ENCODE measurements around the gene ZNF783.
"Not testable (repeated sequence)": the region's sequence is repeated elsewhere in the genome, so short reads cannot be mapped to it uniquely, and the experiment has no call there.

The ZNF783 gene

DNA sequence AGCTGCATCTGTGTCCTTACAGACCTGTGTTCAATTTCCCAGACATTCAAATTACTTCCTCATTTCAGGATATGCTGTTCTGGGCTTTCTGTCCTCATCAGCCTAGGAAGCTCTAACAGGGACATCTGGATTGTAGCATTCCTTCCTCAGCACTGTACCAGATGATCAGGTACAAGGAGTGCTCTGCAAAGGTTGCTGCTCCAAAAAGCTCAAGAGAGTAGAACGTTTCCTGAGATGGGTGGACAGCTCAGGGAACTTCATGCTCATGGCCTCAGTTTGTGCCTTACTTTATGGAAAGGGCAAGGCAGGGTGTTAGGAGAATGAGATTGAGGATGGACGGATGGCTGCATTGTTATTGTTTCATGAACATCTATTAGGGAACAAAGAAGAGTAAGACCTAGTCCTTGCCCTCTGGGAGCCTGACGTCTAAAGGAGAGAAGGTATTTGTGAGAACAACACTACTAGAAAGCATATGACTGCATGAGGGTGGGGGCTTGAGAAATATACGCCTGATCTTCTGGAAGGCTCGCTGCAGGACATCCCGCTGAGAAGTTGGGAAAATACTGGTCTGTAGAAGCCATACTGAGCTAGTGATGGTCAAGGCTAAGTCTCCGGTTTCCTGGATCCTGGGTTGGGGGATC is 33.0 kb upstream of the ZNF783 start:
- H3K27me3 ChIP-seq (replicated peaks in 2 of 5; ENCODE audit: control insufficient read depth in 4 of 5, insufficient read depth in 5 of 5, low read length in 4 of 5) = no peaks in the 10 kb centered on the region
- H3K9me3 ChIP-seq (ENCODE audit: control extremely low read depth in 1 of 5, control insufficient read depth in 4 of 5, insufficient read depth in 2 of 5, low read depth in 1 of 5, low read length in 4 of 5) = peaks cover 0 to 6% (median 0%) of the 10 kb centered on the region in 5 experiments
- ChIA-PET CTCF (no interaction called here), POLR2A (interaction anchor here (0.6 kb wide), 1 partner anchor 70 kb away, joined by 3 read pairs; no protein-coding TSS in a partner anchor)
- peaks cover 7 to 27% (median 21%) of the 10 kb centered on the region in 4 experiments for H3K36me3 ChIP-seq (ENCODE audit: control insufficient read depth in 4 of 4, insufficient read depth in 4 of 4, low read length in 3 of 4)
- DNase-seq = no peak
- WGBS (ENCODE audit: insufficient coverage) = 59% methylated on average over 6 of the region's 7 CpGs
- H3K4me3 ChIP-seq (ENCODE audit: control insufficient read depth in 1 of 7, extremely low read depth in 1 of 7, insufficient read depth in 4 of 7, low read depth in 2 of 7, low read length in 6 of 7) = no peak overlapping the region
- H3K4me1 ChIP-seq (ENCODE audit: control extremely low read depth in 1 of 4, control insufficient read depth in 4 of 4, insufficient read depth in 4 of 4, low read length in 3 of 4) = no peaks in the 10 kb centered on the region
- H3K27ac ChIP-seq (ENCODE audit: insufficient read depth in 1 of 2, low read depth in 1 of 2, low read length in 2 of 2, poor library complexity in 1 of 2, severe bottlenecking in 2 of 2) = no peak overlapping the region

DNA sequence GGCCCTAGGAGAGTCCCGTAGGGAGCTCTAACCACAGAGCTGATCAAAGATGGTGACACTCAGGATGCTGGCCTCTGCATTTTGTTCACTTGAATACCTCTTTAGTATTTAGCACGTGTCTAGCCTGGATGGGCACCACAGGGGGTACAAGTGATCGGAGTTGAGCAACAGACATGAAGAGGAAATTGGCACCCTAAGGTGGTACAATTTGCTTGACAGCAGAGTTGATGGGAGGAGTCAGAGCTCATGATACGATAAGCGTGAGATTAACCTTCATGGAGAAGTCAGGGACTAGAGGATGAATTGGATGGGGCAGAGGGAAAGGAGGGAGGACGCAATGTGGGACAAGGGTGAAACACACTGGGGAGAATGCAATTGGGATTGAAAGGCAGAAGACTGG is 32.5 kb upstream of the ZNF783 start:
- no peak overlapping the region for H3K27ac ChIP-seq (ENCODE audit: insufficient read depth in 1 of 2, low read depth in 1 of 2, low read length in 2 of 2, poor library complexity in 1 of 2, severe bottlenecking in 2 of 2)
- H3K4me1 ChIP-seq (ENCODE audit: control extremely low read depth in 1 of 4, control insufficient read depth in 4 of 4, insufficient read depth in 4 of 4, low read length in 3 of 4) = no peaks in the 10 kb centered on the region
- peaks cover 0 to 1% (median 0%) of the 10 kb centered on the region in 5 experiments for H3K9me3 ChIP-seq (ENCODE audit: control extremely low read depth in 1 of 5, control insufficient read depth in 4 of 5, insufficient read depth in 2 of 5, low read depth in 1 of 5, low read length in 4 of 5)
- POLR2A ChIA-PET = interaction anchor here (0.6 kb wide), 1 partner anchor 69 kb away, joined by 3 read pairs; no protein-coding TSS in a partner anchor
- CTCF ChIA-PET = no interaction called here
- no peaks in the 10 kb centered on the region for H3K27me3 ChIP-seq (replicated peaks in 2 of 5; ENCODE audit: control insufficient read depth in 4 of 5, insufficient read depth in 5 of 5, low read length in 4 of 5)
- DNase-seq = no peak
- H3K36me3 ChIP-seq (ENCODE audit: control insufficient read depth in 4 of 4, insufficient read depth in 4 of 4, low read length in 3 of 4) = peaks cover 7 to 22% (median 16%) of the 10 kb centered on the region in 4 experiments
- no peak overlapping the region for H3K4me3 ChIP-seq (ENCODE audit: control insufficient read depth in 1 of 7, extremely low read depth in 1 of 7, insufficient read depth in 4 of 7, low read depth in 2 of 7, low read length in 6 of 7)
- WGBS (ENCODE audit: insufficient coverage) = 74% methylated on average over 5 of the region's 6 CpGs

DNA sequence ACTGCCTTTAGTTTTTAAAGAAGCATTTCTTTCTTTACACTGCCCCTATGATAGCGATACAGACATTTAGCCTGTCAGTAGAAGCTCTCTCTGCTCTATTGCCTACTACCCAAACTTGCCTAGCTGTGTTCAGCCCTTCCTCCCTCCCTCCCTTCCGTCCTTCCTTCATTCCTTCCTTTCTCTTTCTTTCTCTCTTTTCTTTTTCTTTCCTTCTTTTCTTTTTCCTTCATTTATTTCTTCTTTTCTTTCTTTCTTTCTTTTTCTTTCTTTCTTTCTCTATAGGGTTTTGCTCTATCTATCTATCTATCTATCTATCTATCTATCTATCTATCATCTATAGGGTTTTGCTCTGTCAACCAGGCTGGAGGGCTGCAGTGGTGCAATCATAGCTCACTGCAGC is 29.6 kb upstream of the ZNF783 start:
- Histone ChIP-seq H3K27me3 (replicated peaks in 2 of 5; ENCODE audit: control insufficient read depth in 4 of 5, insufficient read depth in 5 of 5, low read length in 4 of 5) (peaks cover 0 to 4% (median 1%) of the 10 kb centered on the region in 5 experiments), H3K9me3 (ENCODE audit: control extremely low read depth in 1 of 5, control insufficient read depth in 4 of 5, insufficient read depth in 2 of 5, low read depth in 1 of 5, low read length in 4 of 5) (no peaks in the 10 kb centered on the region), H3K27ac (ENCODE audit: insufficient read depth in 1 of 2, low read depth in 1 of 2, low read length in 2 of 2, poor library complexity in 1 of 2, severe bottlenecking in 2 of 2) (no peak overlapping the region), H3K4me1 (ENCODE audit: control extremely low read depth in 1 of 4, control insufficient read depth in 4 of 4, insufficient read depth in 4 of 4, low read length in 3 of 4) (no peaks in the 10 kb centered on the region), H3K36me3 (ENCODE audit: control insufficient read depth in 4 of 4, insufficient read depth in 4 of 4, low read length in 3 of 4) (no peaks in the 10 kb centered on the region), H3K4me3 (ENCODE audit: control insufficient read depth in 1 of 7, extremely low read depth in 1 of 7, insufficient read depth in 4 of 7, low read depth in 2 of 7, low read length in 6 of 7) (no peak overlapping the region)
- 86% methylated on average over 2 of the region's 2 CpGs for WGBS (ENCODE audit: insufficient coverage)
- ChIA-PET POLR2A (no interaction called here), CTCF (interaction anchor here (0.7 to 1.0 kb wide), 2 partner anchors 10 to 13 kb away, joined by 3 read pairs; no protein-coding TSS in a partner anchor)
- DNase-seq = no peak

GRCh38 chr7:149233655-149234204 is 28.3 kb upstream of the ZNF783 start:
- POLR2A ChIA-PET; CTCF ChIA-PET; H3K4me3 ChIP-seq (ENCODE audit: control insufficient read depth in 1 of 7, extremely low read depth in 1 of 7, insufficient read depth in 4 of 7, low read depth in 2 of 7, low read length in 6 of 7); H3K9me3 ChIP-seq (ENCODE audit: control extremely low read depth in 1 of 5, control insufficient read depth in 4 of 5, insufficient read depth in 2 of 5, low read depth in 1 of 5, low read length in 4 of 5); H3K27ac ChIP-seq (ENCODE audit: insufficient read depth in 1 of 2, low read depth in 1 of 2, low read length in 2 of 2, poor library complexity in 1 of 2, severe bottlenecking in 2 of 2); H3K27me3 ChIP-seq (replicated peaks in 2 of 5; ENCODE audit: control insufficient read depth in 4 of 5, insufficient read depth in 5 of 5, low read length in 4 of 5); H3K4me1 ChIP-seq (ENCODE audit: control extremely low read depth in 1 of 4, control insufficient read depth in 4 of 4, insufficient read depth in 4 of 4, low read length in 3 of 4); H3K36me3 ChIP-seq (ENCODE audit: control insufficient read depth in 4 of 4, insufficient read depth in 4 of 4, low read length in 3 of 4); DNase-seq: not testable (repeated sequence)
- WGBS (ENCODE audit: insufficient coverage) = 94% methylated on average over 6 of the region's 7 CpGs

- 81% methylated on average over 4 of the region's 7 CpGs for WGBS (ENCODE audit: insufficient coverage)
Measured at GRCh38 chr7:149237502-149237901, 24.5 kb upstream of the ZNF783 start.

DNA sequence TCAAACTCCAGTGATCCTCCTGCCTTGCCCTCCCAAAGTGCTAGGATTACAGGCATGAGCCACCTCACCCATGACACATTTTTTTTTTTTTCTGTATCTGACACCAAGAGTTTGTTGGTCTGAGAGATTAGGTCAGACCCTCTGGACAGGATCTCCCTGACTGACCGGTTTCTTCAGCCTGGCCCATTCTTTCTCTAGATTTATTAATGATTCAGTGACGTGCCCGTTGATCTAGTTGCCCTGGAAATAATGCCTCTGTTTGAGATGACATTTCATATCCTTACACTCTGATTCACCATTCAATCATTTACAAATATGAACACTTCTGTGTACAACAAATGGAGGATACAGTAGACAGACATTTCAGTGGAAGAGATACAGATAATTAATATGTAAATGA is 23.9 kb upstream of the ZNF783 start:
- peaks cover 6 to 11% (median 11%) of the 10 kb centered on the region in 4 experiments for H3K4me1 ChIP-seq (ENCODE audit: control extremely low read depth in 1 of 4, control insufficient read depth in 4 of 4, insufficient read depth in 4 of 4, low read length in 3 of 4)
- H3K27me3 ChIP-seq (replicated peaks in 2 of 5; ENCODE audit: control insufficient read depth in 4 of 5, insufficient read depth in 5 of 5, low read length in 4 of 5) = peaks cover 0 to 4% (median 1%) of the 10 kb centered on the region in 5 experiments
- POLR2A ChIA-PET = no interaction called here
- CTCF ChIA-PET = no interaction called here
- no peaks in the 10 kb centered on the region for H3K36me3 ChIP-seq (ENCODE audit: control insufficient read depth in 4 of 4, insufficient read depth in 4 of 4, low read length in 3 of 4)
- H3K9me3 ChIP-seq (ENCODE audit: control extremely low read depth in 1 of 5, control insufficient read depth in 4 of 5, insufficient read depth in 2 of 5, low read depth in 1 of 5, low read length in 4 of 5) = peaks cover 0 to 3% (median 0%) of the 10 kb centered on the region in 5 experiments
- DNase-seq = no peak
- no peak overlapping the region for H3K27ac ChIP-seq (ENCODE audit: insufficient read depth in 1 of 2, low read depth in 1 of 2, low read length in 2 of 2, poor library complexity in 1 of 2, severe bottlenecking in 2 of 2)
- no peak overlapping the region for H3K4me3 ChIP-seq (ENCODE audit: control insufficient read depth in 1 of 7, extremely low read depth in 1 of 7, insufficient read depth in 4 of 7, low read depth in 2 of 7, low read length in 6 of 7)
- 90% methylated on average over 2 of the region's 3 CpGs for WGBS (ENCODE audit: insufficient coverage)

More at GRCh38 chr7:149237502-149237901, 24.5 kb upstream of the ZNF783 start:
- H3K36me3 ChIP-seq (ENCODE audit: control insufficient read depth in 4 of 4, insufficient read depth in 4 of 4, low read length in 3 of 4) = no peaks in the 10 kb centered on the region
- no peak overlapping the region for H3K27ac ChIP-seq (ENCODE audit: insufficient read depth in 1 of 2, low read depth in 1 of 2, low read length in 2 of 2, poor library complexity in 1 of 2, severe bottlenecking in 2 of 2)
- H3K27me3 ChIP-seq (replicated peaks in 2 of 5; ENCODE audit: control insufficient read depth in 4 of 5, insufficient read depth in 5 of 5, low read length in 4 of 5) = peaks cover 0 to 4% (median 1%) of the 10 kb centered on the region in 5 experiments
- POLR2A ChIA-PET = no interaction called here
- peaks cover 0 to under 1% (median 0%) of the 10 kb centered on the region in 5 experiments for H3K9me3 ChIP-seq (ENCODE audit: control extremely low read depth in 1 of 5, control insufficient read depth in 4 of 5, insufficient read depth in 2 of 5, low read depth in 1 of 5, low read length in 4 of 5)
- no peak overlapping the region for H3K4me3 ChIP-seq (ENCODE audit: control insufficient read depth in 1 of 7, extremely low read depth in 1 of 7, insufficient read depth in 4 of 7, low read depth in 2 of 7, low read length in 6 of 7)
- CTCF ChIA-PET = no interaction called here
- peaks cover 6 to 11% (median 11%) of the 10 kb centered on the region in 4 experiments for H3K4me1 ChIP-seq (ENCODE audit: control extremely low read depth in 1 of 4, control insufficient read depth in 4 of 4, insufficient read depth in 4 of 4, low read length in 3 of 4)
- DNase-seq = no peak
